Lung (tissue), 12 donors: ENCODE data around the gene KPNA2. TPM values are rescaled to one million over a fixed set of nuclear protein-coding genes. Genes with fewer than 3 reads are reported as not detected.
"Not testable (repeated sequence)": the region's sequence is repeated elsewhere in the genome, so short reads cannot be mapped to it uniquely, and the experiment has no call there.

Experiments used
- ATAC-seq: fragments of 200-7000 bp; cut with Tn5 transposase; one replicate; pipeline ENCODE4 v1.9.1; 2020; ENCODE audit warnings: moderate number of reproducible peaks; ENCODE audit not compliant: insufficient read depth, low FRiP score
- DNase-seq, 3 donors: peaks; one replicate each; pipeline ENCODE4 v3.0.0-alpha.2; 2013 to 2017
- H3K27ac ChIP-seq, 2 donors: one replicate each; pipeline ENCODE4 v1.5.1; 2013; ENCODE audit warnings: mild to moderate bottlenecking in 2 of 2, moderate library complexity in 2 of 2, control low read depth in 1 of 2, inconsistent platforms in 1 of 2, low read depth in 1 of 2, low read length in 1 of 2
- H3K27me3 ChIP-seq, 3 donors: one replicate each; pipeline ENCODE4 v1.5.1; 2013; ENCODE audit warnings: low read length in 2 of 3; ENCODE audit not compliant: control insufficient read depth in 3 of 3, insufficient read depth in 3 of 3
- H3K36me3 ChIP-seq, 4 donors: one replicate each; pipeline ENCODE4 v1.5.1; 2013; ENCODE audit warnings: low read length in 4 of 4, mild to moderate bottlenecking in 1 of 4, moderate library complexity in 1 of 4; ENCODE audit not compliant: control insufficient read depth in 4 of 4, insufficient read depth in 4 of 4
- H3K4me1 ChIP-seq, 5 donors: one replicate each; pipeline ENCODE4 v1.5.1; 2013; ENCODE audit warnings: low read length in 5 of 5, mild to moderate bottlenecking in 2 of 5, moderate library complexity in 1 of 5; ENCODE audit not compliant: control insufficient read depth in 5 of 5, insufficient read depth in 5 of 5
- H3K4me3 ChIP-seq: one replicate; pipeline ENCODE4 v1.5.1; 2013; ENCODE audit warnings: mild to moderate bottlenecking, control low read depth, moderate library complexity
- H3K9ac ChIP-seq, 2 donors: one replicate each; pipeline ENCODE4 v1.5.1; 2013; ENCODE audit warnings: low read length in 2 of 2, control low read depth in 1 of 2; ENCODE audit not compliant: insufficient read depth in 1 of 2
- H3K9me3 ChIP-seq, 4 donors: one replicate each; pipeline ENCODE4 v1.5.1; 2013; ENCODE audit warnings: low read length in 3 of 4, mild to moderate bottlenecking in 1 of 4, moderate library complexity in 1 of 4; ENCODE audit not compliant: control insufficient read depth in 4 of 4, insufficient read depth in 3 of 4
- CTCF ChIP-seq: IDR thresholded peaks from 2 replicates; pipeline ENCODE4 v1.5.1; 2012; ENCODE audit warnings: mild to moderate bottlenecking; ENCODE audit errors: control extremely low read depth, extremely low read depth
- WGBS, 2 donors: extraction: QIAGEN DNeasy Blood & Tissue Kit; methylation state at CpG; one replicate each; pipeline ENCODE4 v1.1.7; 2013; 5-methylcytosine and 5-hydroxymethylcytosine counted together
- polyA plus RNA-seq, 2 donors: library from polyadenylated mRNA; stranded (reverse); fragments of 200-250 nt; gene quantifications; one replicate each; pipeline ENCODE4 v1.2.1, GENCODE V29; 2013
- total RNA-seq, 2 donors: library from RNA; depleted of rRNA in 1 of 2; stranded (reverse); fragments of >200 nt in 1 of 2; gene quantifications; one replicate each; pipeline ENCODE4 v1.2.1, GENCODE V29; 2014 to 2021
- donor health status: control.
- donor health status: control.
- donor health status: Bipolar disorder and iron deficiency.
- donor health status: healthy.
- donor health status: DM: yes; HTN: yes; CAD: no.

The KPNA2 gene
- total and polyA plus RNA-seq, 4 donors = 16.1 to 24.4 (median 18.8) TPM

DNA sequence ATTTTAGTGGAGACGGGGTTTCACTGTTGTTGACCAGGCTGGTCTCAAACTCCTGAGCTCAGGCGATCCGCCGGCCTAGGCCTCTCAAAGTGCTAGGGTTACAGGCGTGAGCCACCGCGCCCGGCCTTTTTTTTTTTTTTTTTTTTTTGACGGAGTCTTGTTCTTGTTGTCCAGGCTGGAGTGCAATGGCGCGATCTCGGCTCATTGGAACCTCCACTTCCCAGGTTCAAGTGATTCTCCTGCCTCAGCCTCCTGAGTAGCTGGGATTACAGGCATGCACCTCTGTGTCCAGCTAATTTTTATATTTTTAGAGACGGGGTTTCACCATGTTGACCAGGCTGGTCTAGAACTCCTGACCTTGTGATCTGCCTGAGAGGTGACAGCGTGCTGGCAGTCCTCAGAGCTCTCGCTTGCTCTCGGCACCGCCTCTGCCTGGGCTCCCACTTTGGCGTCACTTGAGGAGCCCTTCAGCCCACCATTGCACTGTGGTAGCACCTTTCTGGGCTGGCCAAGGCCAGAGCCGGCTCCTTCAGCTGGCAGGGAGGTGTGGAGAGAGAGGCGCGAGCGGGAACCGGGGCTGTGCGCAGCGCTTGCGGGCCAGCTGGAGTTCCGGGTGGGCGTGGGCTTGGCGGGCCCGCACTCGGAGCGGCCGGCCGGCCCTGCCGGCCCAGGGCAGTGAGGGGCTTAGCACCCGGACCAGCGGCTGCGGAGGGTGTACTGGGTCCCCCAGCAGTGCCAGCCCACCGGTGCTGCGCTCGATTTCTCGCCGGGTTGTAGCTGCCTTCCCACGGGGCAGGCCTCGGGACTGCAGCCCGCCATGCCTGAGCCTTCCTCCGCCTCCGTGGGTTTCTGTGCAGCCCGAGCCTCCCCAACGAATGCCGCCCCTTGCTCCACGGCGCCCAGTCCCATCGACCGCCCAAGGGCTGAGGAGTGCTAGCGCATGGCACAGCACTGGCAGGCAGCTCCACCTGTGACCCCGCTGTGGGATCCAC is 16.1 kb downstream of the KPNA2 start:
- H3K9me3 ChIP-seq, H3K27ac ChIP-seq, H3K4me3 ChIP-seq, DNase-seq, ATAC-seq, H3K27me3 ChIP-seq, H3K36me3 ChIP-seq, H3K9ac ChIP-seq: not testable (repeated sequence)
- WGBS, 2 donors = 95 to 97% methylated on average over 55 to 57 of the region's 57 CpGs
- peaks cover 0 to 14% (median 5%) of the 10 kb centered on the region in 5 donors for H3K4me1 ChIP-seq

- H3K9ac ChIP-seq = no peak overlapping the region
- H3K9me3 ChIP-seq = no peaks in the 10 kb centered on the region
- 96 to 97% methylated on average over 14 of the region's 14 CpGs for WGBS, 2 donors
- no peak for TF ChIP-seq CTCF
- peaks cover 0 to 14% (median 4%) of the 10 kb centered on the region in 5 donors for H3K4me1 ChIP-seq
- no peak for DNase-seq
- no peaks in the 10 kb centered on the region for H3K36me3 ChIP-seq
- no peak overlapping the region for H3K4me3 ChIP-seq
- no peak for ATAC-seq
- H3K27ac ChIP-seq = no peak overlapping the region
- H3K27me3 ChIP-seq = no peaks in the 10 kb centered on the region
Observed at GRCh38 chr17:68052810-68053209, 17.3 kb downstream of the KPNA2 start.

DNA sequence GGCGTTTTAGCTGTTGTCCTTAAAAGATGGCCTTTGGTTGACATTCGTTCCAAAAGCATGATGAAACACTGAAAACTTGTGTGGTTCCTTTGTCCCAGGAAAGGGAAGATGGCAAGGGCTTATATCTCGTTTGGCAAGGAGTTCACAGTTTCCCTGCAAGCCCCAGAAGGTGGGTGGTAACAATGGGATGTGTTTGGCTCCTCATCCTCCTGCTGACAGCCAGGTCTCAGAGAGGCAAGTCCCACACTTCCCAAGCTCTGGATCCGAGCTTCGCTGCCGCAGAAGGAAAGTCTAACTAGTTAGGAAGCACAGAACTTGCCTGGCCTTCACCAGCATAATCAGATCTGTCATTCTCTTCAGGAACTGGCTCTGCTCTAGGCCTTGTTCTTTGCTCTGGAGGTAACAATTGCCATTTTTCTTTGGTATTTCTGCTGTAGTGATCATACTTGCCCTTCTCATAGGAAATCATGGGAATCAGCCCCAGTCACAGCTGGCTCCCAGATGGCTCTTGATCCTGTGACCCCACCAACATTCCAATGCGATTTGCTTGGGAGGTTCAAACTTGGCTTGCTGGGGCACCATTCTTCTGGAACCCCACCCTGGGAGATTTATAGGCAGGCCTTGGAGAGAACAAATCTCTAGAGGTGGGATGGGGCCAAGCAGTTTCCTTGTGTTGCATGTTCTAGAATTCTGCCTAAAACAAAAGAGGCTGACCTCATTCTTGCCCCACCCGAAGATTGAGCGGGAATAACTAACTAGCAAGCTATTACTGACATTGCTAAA is 17.9 kb downstream of the KPNA2 start:
- Histone ChIP-seq H3K4me3 (no peak overlapping the region), H3K27me3 (no peaks in the 10 kb centered on the region), H3K36me3 (no peaks in the 10 kb centered on the region), H3K27ac (peak overlapping the region in 1 of 2 donors; percentile 26), H3K9me3 (no peaks in the 10 kb centered on the region), H3K9ac (no peak overlapping the region), H3K4me1 (peaks cover 0 to 14% (median 4%) of the 10 kb centered on the region in 5 donors)
- peak; percentile 36 for ATAC-seq
- 61 to 70% methylated on average over 9 of the region's 9 CpGs for WGBS, 2 donors
- DNase-seq = peak; percentile 21 to 39 (median 36)
- no peak for TF ChIP-seq CTCF
